ENCODE results near the gene CRACR2A. TPM values are rescaled to one million over a fixed set of nuclear protein-coding genes. Genes with fewer than 3 reads are reported as not detected.

The CRACR2A gene
- total and polyA plus RNA-seq, 4 donors = 1.4 to 10.2 (median 5.5) TPM

DNA sequence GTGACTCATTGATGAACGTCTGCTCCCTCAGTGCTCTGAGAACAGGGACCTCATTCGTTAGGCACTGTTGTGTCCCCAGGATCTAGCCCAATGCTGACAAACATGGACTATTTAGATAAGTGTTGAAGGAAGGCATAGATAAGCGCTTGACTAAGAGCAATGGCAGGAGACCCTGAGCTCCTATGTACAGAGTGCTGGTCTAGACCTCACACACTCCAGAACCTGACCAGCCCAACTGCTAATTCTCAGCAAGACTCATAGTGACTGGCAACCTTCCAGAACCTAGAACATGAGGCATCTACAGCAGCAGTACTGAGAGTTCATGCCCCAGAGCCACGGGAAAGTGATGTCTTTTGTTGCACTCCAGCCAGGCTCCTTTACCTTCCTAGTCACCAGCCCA is 69.2 kb downstream of the CRACR2A start:
- ATAC-seq (ENCODE audit: insufficient read depth, low FRiP score) (no peak), DNase-seq (no peak)
- Histone ChIP-seq H3K9ac (ENCODE audit: insufficient read depth in 1 of 2, low read length in 2 of 2) (no peak overlapping the region), H3K4me3 (no peak overlapping the region), H3K36me3 (ENCODE audit: control insufficient read depth in 4 of 4, insufficient read depth in 4 of 4, low read length in 4 of 4) (no peaks in the 10 kb centered on the region), H3K27me3 (ENCODE audit: control insufficient read depth in 3 of 3, insufficient read depth in 3 of 3, low read length in 2 of 3) (no peaks in the 10 kb centered on the region), H3K9me3 (ENCODE audit: control insufficient read depth in 4 of 4, insufficient read depth in 3 of 4, low read length in 3 of 4) (peaks cover 0 to 3% (median 0%) of the 10 kb centered on the region in 4 donors), H3K4me1 (ENCODE audit: control insufficient read depth in 5 of 5, insufficient read depth in 5 of 5, low read length in 5 of 5) (peaks cover 0 to 6% (median 0%) of the 10 kb centered on the region in 5 donors), H3K27ac (ENCODE audit: low read depth in 1 of 2, low read length in 1 of 2) (no peak overlapping the region)
- 89 to 93% methylated on average over 4 of the region's 4 CpGs for WGBS, 2 donors
- TF ChIP-seq, protein P1, sequence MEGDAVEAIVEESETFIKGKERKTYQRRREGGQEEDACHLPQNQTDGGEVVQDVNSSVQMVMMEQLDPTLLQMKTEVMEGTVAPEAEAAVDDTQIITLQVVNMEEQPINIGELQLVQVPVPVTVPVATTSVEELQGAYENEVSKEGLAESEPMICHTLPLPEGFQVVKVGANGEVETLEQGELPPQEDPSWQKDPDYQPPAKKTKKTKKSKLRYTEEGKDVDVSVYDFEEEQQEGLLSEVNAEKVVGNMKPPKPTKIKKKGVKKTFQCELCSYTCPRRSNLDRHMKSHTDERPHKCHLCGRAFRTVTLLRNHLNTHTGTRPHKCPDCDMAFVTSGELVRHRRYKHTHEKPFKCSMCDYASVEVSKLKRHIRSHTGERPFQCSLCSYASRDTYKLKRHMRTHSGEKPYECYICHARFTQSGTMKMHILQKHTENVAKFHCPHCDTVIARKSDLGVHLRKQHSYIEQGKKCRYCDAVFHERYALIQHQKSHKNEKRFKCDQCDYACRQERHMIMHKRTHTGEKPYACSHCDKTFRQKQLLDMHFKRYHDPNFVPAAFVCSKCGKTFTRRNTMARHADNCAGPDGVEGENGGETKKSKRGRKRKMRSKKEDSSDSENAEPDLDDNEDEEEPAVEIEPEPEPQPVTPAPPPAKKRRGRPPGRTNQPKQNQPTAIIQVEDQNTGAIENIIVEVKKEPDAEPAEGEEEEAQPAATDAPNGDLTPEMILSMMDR (IDR thresholded peaks at IDR 0.05; ENCODE audit: control extremely low read depth, extremely low read depth) = no peak

DNA sequence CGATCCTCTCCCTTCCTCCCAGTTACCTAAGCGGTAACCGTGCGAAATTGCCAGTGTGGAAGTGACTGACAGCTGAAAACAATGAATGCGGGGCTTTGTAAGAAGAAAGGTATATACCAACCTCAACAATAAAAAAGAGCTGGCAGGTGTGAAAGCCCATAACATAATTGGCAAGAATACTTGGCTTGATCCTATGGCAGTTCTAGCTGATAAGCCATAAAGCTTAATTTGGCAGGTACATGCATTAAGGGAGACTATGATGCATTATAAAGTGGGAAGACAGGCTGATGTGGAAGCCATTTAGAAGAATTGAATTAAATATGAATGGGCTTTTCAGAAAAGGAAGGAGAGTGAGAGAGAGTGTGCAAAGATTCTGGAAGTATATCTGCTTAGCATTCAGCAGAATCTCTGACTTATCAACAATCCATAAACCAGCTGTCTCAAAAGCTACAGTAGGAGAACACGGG is 71.3 kb downstream of the CRACR2A start:
- Histone ChIP-seq H3K9me3 (ENCODE audit: control insufficient read depth in 4 of 4, insufficient read depth in 3 of 4, low read length in 3 of 4) (peaks cover 0 to 2% (median 0%) of the 10 kb centered on the region in 4 donors), H3K9ac (ENCODE audit: insufficient read depth in 1 of 2, low read length in 2 of 2) (no peak overlapping the region), H3K27ac (ENCODE audit: low read depth in 1 of 2, low read length in 1 of 2) (no peak overlapping the region), H3K27me3 (ENCODE audit: control insufficient read depth in 3 of 3, insufficient read depth in 3 of 3, low read length in 2 of 3) (no peaks in the 10 kb centered on the region), H3K36me3 (ENCODE audit: control insufficient read depth in 4 of 4, insufficient read depth in 4 of 4, low read length in 4 of 4) (peaks cover 0 to 1% (median 0%) of the 10 kb centered on the region in 4 donors), H3K4me1 (ENCODE audit: control insufficient read depth in 5 of 5, insufficient read depth in 5 of 5, low read length in 5 of 5) (peaks cover 0 to 6% (median 0%) of the 10 kb centered on the region in 5 donors), H3K4me3 (no peak overlapping the region)
- TF ChIP-seq, protein P1 (IDR thresholded peaks at IDR 0.05; ENCODE audit: control extremely low read depth, extremely low read depth) = no peak
- DNase-seq (no peak), ATAC-seq (ENCODE audit: insufficient read depth, low FRiP score) (no peak)
- WGBS, 2 donors = 89 to 91% methylated on average over 6 of the region's 6 CpGs

DNA sequence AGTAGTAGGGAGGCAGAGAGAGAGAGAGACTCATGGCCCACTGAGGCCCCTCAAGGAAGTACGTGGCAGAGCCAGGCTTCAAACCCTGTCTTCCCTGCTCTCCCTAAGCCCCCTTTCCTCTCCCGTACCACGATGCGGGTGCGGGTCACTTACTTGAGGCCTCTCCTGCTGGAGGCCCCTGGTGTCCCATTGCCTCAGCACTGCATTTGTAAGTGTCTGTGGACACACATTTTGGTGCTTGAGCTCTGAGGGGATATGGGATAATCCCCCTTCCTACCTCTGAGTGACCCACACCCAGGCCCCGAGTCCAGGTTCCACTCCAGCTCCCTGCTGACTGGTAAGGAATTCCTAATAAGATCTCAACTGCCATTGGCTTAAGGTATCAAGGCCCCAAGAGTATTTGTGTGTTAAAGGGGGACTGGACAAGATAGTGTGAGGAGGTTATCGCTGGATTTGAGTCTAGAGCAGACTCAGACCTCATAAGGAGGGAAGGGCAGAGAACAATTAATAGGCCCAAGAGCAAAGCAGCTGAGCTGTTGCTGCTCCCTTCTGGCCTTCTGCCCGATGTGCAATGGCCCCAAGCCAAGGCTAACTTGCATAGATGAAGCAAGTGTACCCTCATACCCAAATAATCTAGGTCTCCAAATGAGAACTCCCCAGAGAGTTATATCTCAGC is 71.9 kb downstream of the CRACR2A start:
- Histone ChIP-seq H3K9ac (ENCODE audit: insufficient read depth in 1 of 2, low read length in 2 of 2) (no peak overlapping the region), H3K4me1 (ENCODE audit: control insufficient read depth in 5 of 5, insufficient read depth in 5 of 5, low read length in 5 of 5) (peaks cover 0 to 5% (median 0%) of the 10 kb centered on the region in 5 donors), H3K4me3 (no peak overlapping the region), H3K36me3 (ENCODE audit: control insufficient read depth in 4 of 4, insufficient read depth in 4 of 4, low read length in 4 of 4) (peaks cover 0 to 1% (median 0%) of the 10 kb centered on the region in 4 donors), H3K27ac (ENCODE audit: low read depth in 1 of 2, low read length in 1 of 2) (no peak overlapping the region), H3K9me3 (ENCODE audit: control insufficient read depth in 4 of 4, insufficient read depth in 3 of 4, low read length in 3 of 4) (peaks cover 0 to 2% (median 0%) of the 10 kb centered on the region in 4 donors), H3K27me3 (ENCODE audit: control insufficient read depth in 3 of 3, insufficient read depth in 3 of 3, low read length in 2 of 3) (no peaks in the 10 kb centered on the region)
- TF ChIP-seq, protein P1 (IDR thresholded peaks at IDR 0.05; ENCODE audit: control extremely low read depth, extremely low read depth) = no peak
- ATAC-seq (ENCODE audit: insufficient read depth, low FRiP score) = no peak
- DNase-seq = peak; percentile 69 to 84 (median 75)
- WGBS, 2 donors = 74 to 83% methylated on average over 8 of the region's 8 CpGs
